HG03520 (cell line): ENCODE results near the gene ZNF646.

Experiments used
- ATAC-seq: cut with Tn5 transposase; IDR thresholded peaks from one replicate; pipeline ENCODE4 v1.9.1; 2021; ENCODE audit warnings: mild to moderate bottlenecking, moderate library complexity; ENCODE audit not compliant: unreplicated experiment

ZNF646 gene

DNA sequence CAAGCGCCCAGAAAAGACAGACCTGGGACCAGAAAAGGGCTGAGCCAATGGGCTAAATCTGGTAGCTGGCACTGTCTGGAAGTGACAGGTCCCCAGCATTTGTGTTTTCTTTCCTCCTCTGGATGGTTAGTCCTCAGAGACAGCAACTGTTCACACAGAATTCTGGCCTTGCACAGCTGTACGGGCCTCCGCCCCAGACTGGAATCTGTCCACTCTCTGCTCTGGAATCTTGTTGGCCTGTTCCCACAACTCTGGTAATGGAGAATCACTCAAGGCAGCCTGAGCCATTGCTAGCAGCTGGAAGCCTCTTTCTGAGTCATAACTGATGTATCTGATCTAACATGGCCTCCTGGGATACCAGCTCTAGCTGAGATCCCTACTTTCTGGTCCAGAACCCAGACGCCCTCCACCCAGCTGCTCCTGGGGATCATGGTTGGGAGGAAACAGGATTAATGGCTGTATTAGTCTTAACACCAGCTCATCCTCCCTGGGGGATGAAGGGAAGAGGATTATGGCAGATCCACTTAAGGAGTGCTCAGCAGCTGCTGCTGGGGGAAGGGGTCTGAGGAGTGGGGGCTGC is 9.2 kb upstream of the ZNF646 start:
- ATAC-seq: no peak

DNA sequence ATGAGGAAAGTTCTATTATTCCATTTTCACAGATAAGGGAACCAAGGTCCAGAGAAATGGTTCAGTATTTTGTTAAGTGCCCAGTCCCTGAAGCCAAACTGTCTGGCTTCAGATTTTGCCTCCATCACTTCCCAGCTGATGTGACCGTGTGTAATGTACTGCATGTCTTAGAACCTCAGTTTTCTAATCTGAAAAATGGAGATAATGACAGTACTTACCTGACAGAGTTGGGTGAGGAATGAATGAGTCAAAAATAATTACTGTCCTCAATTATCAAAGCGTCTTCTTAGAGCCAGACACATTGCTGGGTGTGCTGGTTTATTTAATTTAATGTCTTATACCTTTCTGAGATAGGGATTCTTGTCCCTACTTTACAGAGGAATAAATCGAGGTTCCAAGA is 6.9 kb upstream of the ZNF646 start:
- ATAC-seq: no peak

DNA sequence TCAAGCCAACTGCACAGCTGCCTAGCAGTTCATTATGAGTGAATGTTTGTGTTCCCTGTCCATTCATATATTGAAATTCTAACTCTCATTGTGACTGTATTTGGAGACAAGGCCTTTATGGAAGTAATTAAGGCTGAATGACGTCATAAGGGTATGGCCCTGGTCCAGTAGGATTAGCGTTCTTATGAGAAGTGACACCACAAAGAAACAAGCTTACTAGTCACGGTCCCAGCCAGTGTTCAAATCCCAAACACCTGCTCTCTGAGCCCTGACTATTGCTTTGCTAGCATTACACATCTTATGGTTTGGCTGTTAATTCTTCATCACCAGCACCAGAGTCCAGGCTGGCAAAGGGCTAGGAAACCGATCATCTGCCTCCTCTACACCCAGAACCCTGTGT is 2.4 kb upstream of the ZNF646 start:
- no peak for ATAC-seq

DNA sequence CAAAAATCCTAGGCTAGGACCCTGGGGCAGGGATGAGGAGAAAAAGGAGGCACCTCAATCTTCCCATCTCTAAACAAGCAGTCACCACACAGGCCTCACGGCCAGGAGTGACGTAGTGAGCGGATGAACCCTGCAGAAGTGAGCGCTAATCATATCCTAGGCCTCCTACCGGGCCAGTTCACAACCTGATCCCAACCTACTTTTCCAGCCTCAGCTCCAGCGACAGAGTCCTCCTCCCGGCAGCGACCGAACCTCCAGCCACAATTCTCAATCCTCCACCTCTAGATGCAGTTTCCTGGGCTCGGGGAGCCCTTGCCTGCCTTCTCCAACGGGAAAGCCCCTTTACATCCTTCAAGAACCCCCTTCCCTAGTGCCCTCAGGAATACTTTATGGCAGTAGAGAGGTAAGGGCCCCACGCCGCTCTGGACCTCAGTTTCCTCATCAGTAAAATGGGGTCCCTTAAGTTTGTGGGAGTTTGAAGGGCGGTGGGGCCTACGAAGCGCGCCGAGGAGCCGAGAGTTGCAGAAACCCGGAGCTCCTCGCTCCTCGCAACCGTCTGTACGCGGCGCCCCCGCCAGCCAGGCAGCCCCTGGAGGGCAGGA is 1.6 kb upstream of the ZNF646 start:
- no peak for ATAC-seq

DNA sequence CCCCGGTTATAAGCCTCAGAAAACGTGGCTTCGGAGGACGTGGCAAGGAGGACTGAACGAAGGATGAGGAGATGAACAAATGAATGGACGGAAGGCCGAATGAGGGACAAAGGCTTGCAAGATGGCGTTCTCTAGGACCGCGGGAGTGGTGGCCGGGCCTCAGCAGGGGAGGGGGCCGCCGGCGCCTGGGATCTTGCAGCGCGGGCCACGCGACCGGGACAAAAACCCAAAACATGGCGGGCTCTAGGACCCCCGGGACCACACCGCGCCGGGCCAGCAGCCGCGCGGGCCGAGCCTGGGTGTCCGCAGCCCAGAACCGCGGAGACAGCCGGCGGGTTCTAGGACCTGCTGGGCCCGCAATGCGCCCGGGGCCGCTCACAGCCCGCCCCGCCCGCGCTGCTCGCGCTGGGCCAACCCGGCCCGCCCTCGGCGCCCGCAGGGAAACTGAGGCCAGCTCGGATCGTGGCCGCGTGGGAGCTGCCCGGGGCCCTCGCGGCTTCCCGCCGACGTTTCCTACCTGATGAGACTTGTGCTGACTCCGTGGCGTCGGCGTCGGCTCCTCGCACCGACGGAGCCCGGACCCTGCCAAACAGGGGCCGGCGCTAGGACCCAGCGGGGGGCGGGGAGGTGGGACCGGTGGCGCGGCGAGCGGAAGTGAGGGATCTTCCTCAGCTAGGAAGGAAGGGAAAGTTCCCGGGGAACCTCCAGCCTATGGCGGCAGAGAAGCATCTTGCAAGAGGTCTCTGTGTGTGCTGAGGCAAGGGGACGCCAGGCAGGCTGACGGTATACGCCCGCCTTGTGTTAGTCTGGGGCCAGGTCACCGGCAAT is 866 bp upstream of the ZNF646 start:
- peak; percentile 39 for ATAC-seq

DNA sequence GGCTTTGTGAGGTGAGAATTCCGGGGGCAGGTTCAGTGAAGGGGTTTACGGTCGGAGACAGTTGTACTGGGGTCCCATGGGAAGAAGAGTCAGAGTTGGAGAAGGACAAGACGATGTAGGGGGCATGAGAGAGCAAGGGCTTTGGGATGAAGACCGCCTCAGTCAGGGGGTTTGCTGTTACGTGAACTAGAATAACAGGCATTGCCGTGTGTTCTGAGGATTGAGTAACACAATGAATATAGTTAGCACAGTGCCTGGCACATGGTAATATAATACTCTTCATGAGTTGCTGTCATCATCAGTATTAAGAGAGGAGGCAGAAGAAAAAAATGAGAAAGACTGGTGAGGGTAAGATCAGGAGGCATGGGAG is 577 bp downstream of the ZNF646 start:
- no peak for ATAC-seq

DNA sequence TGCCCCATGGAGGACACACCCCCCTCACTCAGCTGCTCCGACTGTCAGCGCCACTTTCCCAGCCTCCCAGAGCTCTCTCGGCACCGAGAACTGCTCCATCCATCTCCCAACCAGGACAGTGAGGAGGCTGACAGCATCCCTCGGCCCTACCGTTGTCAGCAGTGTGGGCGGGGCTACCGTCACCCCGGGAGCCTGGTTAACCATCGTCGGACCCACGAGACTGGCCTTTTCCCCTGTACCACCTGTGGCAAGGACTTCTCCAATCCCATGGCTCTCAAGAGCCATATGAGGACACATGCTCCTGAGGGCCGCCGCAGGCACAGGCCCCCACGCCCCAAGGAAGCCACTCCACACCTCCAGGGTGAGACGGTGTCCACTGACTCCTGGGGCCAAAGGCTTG is 2.1 kb downstream of the ZNF646 start:
- no peak for ATAC-seq

DNA sequence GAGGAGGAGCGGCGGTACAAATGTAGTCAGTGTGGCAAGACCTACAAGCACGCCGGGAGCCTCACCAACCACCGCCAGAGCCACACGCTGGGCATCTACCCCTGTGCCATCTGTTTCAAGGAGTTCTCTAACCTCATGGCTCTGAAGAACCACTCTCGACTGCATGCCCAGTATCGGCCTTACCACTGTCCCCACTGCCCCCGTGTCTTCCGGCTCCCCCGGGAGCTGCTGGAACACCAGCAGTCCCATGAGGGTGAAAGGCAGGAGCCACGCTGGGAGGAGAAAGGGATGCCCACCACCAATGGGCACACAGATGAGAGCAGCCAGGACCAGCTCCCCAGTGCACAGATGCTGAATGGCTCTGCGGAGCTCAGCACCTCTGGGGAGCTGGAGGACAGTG is 2.8 kb downstream of the ZNF646 start:
- ATAC-seq: no peak

DNA sequence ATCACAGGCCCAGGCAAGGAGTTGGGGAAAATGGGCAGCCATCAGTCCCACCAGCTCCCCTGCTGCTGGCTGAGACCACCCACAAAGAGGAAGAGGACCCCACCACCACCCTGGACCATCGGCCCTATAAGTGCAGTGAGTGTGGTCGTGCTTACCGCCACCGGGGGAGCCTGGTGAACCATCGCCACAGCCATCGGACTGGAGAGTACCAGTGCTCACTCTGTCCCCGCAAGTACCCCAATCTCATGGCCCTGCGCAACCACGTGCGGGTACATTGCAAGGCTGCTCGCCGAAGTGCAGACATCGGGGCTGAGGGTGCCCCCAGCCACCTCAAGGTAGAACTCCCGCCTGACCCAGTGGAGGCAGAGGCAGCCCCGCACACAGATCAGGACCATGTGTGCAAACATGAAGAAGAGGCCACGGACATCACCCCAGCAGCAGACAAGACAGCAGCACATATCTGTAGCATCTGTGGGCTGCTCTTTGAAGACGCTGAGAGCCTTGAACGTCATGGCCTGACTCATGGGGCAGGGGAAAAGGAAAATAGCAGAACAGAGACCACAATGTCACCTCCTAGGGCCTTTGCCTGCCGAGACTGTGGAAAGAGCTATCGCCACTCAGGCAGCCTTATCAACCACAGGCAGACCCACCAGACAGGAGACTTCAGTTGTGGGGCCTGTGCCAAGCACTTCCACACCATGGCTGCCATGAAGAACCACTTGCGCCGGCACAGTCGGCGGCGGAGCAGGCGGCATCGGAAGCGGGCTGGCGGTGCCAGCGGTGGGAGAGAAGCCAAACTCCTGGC is 3.6 kb downstream of the ZNF646 start:
- ATAC-seq: no peak

DNA sequence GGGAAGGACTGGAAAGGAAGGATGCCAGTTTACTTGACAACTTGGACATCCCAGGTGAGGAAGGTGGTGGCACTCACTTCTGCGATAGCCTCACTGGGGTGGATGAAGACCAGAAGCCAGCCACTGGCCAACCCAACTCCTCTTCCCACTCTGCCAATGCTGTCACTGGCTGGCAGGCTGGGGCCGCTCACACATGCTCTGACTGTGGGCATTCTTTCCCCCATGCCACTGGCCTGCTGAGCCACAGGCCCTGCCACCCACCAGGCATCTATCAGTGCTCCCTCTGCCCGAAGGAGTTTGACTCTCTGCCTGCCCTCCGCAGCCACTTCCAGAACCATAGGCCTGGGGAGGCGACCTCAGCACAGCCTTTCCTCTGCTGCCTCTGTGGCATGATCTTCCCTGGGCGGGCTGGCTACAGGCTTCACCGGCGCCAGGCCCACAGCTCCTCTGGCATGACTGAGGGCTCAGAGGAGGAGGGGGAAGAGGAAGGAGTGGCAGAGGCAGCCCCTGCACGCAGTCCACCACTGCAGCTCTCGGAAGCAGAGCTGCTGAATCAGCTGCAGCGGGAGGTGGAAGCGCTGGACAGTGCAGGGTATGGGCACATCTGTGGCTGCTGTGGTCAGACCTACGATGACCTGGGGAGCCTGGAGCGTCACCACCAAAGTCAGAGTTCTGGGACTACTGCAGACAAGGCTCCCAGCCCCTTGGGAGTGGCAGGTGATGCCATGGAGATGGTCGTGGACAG is 4.5 kb downstream of the ZNF646 start:
- ATAC-seq: no peak

DNA sequence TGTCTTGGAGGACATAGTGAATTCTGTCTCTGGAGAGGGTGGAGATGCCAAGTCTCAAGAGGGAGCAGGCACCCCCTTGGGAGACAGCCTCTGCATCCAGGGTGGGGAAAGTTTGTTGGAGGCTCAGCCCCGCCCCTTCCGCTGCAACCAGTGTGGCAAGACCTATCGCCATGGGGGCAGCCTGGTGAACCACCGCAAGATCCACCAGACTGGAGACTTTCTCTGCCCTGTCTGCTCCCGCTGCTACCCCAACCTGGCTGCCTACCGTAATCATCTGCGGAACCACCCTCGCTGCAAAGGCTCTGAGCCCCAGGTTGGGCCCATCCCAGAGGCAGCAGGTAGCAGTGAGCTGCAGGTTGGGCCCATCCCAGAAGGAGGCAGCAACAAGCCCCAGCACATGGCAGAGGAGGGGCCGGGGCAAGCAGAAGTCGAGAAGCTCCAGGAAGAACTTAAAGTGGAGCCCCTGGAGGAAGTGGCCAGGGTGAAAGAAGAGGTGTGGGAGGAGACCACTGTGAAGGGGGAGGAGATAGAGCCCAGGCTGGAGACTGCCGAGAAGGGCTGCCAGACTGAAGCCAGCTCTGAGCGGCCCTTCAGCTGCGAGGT is 5.2 kb downstream of the ZNF646 start:
- ATAC-seq: no peak

DNA sequence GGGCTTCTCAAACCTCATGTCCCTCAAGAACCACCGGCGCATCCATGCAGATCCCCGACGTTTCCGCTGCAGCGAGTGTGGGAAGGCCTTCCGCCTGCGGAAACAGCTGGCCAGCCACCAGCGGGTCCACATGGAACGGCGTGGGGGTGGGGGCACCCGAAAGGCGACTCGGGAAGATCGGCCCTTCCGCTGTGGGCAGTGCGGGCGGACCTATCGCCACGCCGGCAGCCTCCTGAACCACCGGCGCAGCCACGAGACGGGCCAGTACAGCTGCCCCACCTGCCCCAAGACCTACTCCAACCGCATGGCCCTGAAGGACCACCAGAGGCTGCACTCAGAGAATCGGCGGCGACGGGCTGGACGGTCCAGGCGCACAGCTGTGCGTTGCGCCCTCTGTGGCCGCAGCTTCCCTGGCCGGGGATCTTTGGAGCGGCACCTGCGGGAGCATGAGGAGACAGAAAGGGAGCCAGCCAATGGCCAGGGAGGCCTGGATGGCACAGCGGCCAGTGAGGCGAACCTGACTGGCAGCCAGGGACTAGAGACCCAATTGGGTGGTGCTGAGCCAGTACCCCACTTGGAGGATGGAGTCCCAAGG is 5.9 kb downstream of the ZNF646 start:
- ATAC-seq: no peak

DNA sequence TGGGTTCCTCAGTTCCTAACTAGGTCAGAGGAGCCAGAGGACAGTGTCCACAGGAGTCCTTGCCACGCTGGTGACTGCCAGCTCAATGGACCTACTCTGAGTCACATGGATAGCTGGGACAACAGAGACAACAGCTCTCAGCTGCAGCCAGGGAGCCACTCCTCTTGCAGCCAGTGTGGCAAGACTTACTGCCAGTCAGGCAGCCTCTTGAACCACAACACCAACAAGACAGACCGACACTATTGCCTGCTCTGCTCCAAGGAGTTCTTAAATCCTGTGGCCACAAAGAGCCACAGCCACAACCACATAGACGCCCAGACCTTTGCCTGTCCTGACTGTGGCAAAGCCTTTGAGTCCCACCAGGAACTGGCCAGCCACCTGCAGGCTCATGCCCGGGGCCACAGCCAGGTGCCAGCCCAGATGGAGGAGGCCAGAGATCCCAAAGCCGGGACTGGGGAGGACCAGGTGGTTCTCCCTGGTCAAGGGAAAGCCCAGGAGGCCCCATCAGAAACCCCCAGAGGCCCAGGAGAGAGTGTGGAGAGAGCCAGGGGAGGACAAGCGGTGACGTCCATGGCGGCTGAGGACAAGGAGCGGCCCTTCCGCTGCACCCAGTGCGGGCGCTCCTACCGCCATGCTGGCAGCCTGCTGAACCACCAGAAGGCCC is 6.7 kb downstream of the ZNF646 start:
- ATAC-seq: no peak

DNA sequence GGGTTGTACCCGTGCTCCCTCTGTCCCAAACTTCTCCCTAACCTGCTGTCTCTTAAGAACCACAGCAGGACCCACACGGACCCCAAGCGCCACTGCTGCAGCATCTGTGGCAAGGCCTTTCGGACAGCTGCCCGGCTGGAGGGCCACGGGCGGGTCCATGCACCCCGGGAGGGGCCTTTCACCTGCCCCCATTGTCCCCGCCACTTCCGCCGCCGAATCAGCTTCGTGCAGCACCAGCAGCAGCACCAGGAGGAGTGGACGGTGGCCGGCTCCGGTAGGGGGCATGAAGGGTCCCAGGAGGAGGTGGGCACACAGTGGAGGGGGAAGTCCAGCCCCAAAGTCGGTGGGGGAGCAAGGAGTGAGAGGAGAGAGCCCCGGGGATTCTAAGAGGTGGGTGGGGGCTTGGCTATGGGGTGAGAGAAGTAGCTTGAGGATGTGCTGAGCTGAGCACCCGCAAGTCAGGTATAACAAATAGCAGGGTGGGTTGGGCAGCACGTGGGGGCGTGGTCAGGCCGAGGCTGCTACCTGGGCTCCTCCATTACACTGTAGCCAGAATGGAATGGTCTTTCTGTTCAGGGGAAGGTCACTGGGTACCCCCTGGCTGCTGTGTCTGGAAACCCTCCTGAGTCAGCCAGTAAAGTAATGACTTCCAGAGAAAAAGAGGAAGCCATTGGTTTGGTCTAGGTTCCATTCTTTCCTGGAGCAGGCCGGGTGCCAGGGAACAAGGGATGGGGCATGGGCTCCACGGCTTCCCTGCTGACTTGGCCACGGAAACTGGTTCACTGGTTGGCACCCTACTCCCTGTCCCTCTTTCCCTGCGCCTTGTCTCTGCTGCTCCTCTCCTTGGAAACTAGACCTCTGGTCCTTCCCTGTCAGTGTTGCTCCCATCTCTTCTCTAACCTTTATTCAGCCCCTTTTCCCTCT is 7.5 kb downstream of the ZNF646 start:
- no peak for ATAC-seq

DNA sequence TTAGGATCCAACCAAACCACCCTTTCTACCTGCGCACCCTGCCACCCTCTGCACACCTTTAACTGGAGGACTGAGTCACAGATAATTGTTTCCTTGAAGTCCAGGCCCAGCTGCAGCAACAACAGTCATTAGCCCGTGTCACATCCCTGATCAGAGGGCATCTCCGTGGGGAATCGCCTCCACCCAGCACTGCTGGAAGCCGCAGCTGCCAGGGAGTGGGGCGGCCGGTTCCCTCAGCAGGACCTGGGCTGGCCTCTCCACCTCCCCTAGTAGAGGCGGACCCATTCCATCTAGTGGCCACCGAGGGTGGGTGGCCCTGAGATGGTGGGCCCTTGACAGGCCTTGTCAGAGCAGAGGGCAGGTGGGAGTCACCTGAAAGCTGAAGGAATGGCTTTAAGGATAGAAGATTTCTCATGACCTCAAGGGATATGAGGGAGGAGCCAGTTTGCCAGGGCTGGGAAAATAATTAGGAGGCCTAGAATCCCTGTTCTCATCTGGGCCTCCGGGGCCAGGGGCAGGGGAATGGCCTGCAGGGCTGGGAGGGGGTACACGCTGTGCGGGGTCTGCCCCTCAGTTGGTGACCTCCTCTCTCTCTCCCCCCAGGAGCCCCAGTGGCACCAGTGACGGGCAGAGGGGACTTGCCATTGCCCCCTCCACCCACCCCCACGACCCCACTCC is 8.3 kb downstream of the ZNF646 start:
- no peak for ATAC-seq

DNA sequence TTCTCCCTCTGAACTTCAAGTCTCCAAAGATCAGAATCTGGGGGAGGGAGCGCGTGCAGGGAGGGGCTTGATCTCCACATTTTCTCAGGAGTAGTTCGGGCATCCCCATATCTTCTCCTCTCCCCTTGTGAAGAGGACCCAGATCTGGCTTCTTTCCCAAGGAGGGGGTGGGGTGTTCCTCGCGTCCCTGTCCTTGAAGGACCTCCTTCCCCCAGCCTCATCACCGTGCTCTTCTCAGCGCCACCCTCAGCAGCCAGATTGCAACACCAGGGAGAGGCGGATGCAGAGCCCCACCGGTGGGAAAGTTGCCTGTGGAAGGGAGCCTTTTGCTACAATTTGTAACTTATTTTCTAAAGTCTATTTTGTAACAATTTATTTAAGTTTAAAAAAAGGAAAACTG is 8.9 kb downstream of the ZNF646 start:
- ATAC-seq: no peak

DNA sequence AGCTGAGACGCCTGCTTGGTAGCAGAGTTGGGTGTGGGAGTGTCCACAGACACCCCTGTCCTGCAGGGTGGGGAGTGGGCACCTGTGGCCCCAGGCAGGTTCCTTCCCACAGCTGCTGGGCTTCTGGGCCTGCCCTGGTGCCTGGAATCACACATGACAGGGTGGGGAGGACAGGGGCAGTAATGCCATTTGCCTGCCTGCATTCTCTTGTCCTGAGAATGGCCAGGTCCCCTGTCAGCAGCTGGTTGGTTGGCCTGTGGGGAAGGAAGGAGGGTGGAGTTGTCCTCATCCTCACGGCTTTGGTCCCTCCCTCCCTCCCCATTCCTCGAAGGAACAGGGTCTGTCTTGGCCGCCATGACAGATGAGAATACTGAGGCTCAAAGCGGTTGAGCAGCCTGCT is 9.3 kb downstream of the ZNF646 start:
- ATAC-seq: no peak

DNA sequence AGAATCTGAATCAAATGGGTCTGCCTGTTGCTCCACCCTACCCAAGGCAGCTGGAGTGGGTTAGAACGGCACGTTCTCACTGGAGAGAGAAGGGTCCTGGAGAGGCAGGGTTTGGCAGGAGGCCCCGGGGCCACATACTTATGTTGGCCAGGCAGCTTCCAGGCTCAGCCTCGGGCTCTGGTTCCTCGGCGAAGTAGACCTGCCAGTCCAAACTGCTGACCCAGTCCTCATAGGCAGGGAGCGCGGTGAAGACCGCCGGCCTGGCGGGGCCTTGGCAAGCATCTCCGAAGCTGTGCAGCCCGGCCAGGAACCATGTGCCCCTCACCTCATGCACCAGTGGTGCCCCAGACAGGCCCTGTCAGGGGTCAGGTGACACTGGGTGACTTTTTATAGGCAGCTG is 9.8 kb downstream of the ZNF646 start:
- no peak for ATAC-seq
